HG03457 (cell line): ENCODE results near the gene SETBP1.

Experiments used
- ATAC-seq: cut with Tn5 transposase; IDR thresholded peaks from one replicate; pipeline ENCODE4 v1.9.1; 2021; ENCODE audit warnings: moderate number of reproducible peaks; ENCODE audit not compliant: unreplicated experiment

Gene SETBP1

GRCh38 chr18:44922968-44923367, 242.3 kb downstream of the SETBP1 start:
- no peak for ATAC-seq

GRCh38 chr18:44924785-44925499, 244.3 kb downstream of the SETBP1 start:
- ATAC-seq = no peak

DNA sequence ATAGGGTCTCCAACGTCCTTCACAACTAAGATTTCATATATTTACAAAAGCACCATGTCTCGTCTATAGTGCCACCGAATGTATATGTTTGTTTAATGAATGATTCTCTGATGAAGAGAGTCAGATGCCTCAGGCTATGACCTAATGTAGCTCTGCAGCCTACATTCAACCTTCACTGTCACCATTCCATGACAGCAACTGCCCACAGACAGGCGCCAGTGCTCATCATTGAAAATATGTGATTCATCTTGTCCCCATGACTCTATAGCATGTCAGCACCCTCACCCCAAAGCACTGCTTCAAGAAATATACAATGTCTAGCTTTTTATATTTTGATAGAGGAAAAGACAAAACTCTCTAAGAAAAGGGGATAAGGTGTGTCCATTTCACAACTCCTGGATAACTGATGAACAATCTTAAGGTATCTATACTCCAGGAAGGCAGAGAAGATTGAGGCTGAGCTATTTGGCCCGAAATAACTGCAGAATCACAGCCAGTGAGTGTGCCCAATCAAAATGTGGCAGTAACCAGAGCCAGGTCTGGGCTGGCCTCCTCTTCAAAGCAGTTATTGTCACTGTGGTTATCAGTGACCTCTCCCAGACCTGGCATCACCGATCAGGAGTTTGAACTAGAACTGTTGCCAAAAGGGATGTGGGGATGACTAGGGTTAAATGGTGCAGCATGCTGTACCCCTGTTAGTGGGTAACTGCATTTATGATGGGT, 246.6 kb downstream of the SETBP1 start:
- no peak for ATAC-seq

DNA sequence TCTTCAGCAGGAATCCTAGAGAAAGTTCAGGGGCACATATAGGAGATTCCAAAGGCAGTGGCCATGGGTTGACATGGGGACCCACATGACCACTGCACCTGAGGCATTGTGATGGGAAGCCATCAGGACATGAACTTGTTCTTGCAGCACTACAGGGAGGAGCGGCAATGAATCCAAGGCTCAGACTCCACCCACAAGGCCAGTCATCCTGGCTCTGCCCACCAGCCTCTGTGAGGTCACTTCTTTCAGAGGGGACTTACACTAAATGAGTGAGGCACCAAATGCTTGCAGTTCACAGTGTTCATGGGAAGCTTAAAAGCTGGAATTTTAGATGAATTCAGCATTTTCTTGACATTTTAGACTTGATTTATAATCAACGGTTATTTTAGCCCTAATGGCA, 254.2 kb downstream of the SETBP1 start:
- no peak for ATAC-seq

DNA sequence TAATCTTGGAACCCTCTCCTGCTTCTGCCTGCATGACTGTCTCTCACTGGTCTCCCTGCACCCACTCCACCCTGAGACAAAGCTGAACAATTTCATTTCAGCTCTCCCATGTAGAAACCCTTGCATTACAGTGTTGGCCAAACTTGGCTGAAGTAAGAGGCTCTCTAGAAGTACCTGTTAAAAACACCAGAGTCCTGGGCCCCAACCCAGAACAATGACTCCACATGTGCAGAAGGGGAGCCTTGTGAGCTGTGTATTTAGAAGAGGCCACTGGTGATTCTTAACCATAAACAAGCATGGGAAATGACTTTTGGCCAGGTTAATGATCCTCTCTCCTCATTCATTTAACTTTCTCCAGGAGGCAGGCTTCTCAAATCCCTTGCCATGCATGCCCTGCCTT, 254.8 kb downstream of the SETBP1 start:
- no peak for ATAC-seq

DNA sequence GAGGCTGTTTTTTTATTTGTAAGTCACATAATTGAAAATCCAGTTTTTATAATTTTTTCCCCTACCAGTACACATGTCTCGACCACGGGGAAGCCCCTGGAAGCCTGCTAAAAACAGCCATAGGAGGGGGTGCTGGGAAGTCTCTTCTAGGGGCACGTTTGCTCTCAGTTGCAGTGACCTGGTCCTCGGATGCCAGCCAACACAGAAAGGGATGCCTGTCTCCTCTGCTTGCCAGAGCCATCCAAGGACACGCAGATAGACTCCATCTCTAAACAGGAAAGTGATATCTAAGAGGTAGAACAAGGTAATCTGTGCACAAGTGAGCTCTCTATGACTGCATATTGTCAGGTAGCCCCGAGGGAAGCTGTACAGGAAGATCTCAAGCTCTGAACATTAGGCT, 255.8 kb downstream of the SETBP1 start:
- ATAC-seq = no peak

- ATAC-seq = no peak
These were observed 257.5 kb downstream of the SETBP1 start for GRCh38 chr18:44937960-44938719.

GRCh38 chr18:44938720-44939665, 258.3 kb downstream of the SETBP1 start:
- no peak for ATAC-seq

GRCh38 chr18:44941516-44941915, 260.8 kb downstream of the SETBP1 start:
- ATAC-seq = no peak

DNA sequence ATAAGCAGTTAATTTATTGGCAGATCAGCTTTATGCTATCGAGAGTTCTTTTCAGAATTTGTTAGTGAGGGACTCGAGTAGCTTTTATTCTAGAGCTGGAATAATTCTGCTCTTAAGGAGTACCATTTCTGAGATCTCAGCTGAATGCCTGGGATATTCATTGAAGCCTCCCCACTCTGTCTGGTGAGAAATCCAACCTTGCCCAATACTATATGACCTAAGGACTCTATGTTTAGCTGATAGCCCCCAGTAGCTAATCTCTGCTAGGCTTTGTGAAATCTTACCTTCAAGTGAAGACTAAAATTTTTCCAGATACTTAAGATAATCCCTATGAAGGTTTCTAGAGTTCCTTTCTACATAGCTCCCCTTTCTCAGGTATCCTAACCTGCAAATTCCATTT, 261.4 kb downstream of the SETBP1 start:
- no peak for ATAC-seq

- ATAC-seq = no peak
These were observed 262.7 kb downstream of the SETBP1 start for GRCh38 chr18:44943311-44943881.

GRCh38 chr18:44944461-44944860, 263.8 kb downstream of the SETBP1 start:
- ATAC-seq = no peak

DNA sequence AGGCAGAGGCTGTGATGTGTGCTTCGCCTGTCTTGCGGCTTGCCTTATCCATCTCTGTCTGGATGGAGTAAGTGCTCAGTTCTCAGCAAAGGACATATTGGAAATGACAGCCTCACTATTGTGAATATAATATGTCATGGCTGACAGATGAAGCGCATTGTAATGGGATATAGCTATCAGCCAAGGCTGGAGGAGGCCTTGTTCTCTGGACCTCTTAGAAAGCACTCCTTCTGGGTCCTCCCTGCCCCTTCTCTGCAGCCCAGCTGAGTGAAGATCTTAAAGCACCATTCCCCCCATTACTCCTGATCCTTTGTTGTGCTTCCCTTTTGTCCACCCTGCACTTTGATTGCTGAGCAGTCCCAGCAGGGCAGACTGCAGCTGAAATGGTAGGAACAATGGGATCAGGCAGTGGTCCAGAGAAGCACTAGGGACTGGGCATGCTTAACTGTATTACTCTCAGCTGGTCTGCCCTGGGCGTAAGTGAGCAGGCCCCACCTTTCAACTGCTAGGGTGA, 265.3 kb downstream of the SETBP1 start:
- no peak for ATAC-seq

- ATAC-seq = no peak
These were observed 265.9 kb downstream of the SETBP1 start for GRCh38 chr18:44946529-44947113.

DNA sequence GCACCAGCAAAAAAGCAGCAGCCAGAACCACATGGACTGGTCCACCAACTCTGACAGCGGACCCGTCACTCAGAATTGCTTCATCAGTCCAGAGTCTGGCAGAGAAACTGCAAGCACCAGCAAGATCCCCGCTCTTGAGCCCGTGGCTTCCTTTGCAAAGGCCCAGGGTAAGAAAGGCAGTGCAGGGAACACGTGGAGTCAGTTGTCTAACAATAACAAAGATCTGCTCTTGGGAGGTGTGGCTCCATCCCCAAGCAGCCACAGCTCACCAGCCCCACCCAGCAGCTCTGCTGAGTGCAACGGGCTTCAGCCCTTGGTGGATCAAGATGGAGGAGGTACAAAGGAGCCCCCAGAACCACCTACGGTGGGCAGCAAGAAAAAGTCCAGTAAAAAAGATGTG, 269.3 kb downstream of the SETBP1 start:
- ATAC-seq = no peak

GRCh38 chr18:44950685-44951195, 270.1 kb downstream of the SETBP1 start:
- no peak for ATAC-seq

GRCh38 chr18:44951748-44952147, 271.1 kb downstream of the SETBP1 start:
- ATAC-seq = no peak

- no peak for ATAC-seq
These were observed 273.6 kb downstream of the SETBP1 start for GRCh38 chr18:44954257-44954656.

GRCh38 chr18:44955825-44956224, 275.1 kb downstream of the SETBP1 start:
- no peak for ATAC-seq

DNA sequence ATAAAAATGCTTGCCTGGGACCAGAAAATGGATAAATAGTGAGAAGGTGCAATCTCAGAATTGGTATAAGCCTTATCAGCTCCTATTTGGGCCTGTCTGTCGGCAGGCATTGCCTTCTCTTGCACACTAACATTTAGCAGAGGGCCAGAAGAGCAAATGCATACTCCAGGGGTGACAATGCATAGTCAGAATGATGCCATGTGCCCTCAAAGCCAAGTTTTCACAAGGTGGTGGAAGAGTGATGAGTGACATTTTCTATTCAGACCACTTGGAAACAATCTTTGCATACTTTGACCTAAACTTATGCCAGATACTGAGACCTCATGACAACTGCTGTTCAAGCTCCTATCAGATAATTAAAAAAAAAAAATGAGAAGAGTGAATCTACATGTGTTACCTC, 276.3 kb downstream of the SETBP1 start:
- no peak for ATAC-seq
